ENCODE data around the gene ARHGAP21. TPM values are rescaled to one million over a fixed set of nuclear protein-coding genes. Genes with fewer than 3 reads are reported as not detected.

ARHGAP21 gene
- total and polyA plus RNA-seq, 4 donors, result 18.8 to 138 (median 46.1) TPM

DNA sequence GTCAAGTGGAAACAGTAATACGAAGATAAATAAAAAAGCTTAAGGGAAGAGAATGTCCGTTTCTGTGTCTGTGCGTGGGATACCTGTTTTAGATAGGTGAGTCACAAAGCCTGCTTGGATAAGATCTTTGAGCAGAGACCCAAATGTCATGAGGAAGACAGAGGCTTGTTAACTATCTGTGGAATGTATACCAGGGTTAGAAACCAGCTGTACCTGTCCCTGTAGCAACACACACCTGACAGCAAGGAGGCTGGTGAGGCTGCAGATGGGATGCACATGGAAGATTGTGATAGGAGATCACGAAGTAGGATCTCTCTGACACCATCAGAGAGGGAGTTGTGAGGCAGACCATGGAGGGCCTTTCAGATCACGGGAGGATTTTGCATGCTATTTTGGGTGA is 105.3 kb downstream of the ARHGAP21 start:
- Histone ChIP-seq H3K36me3 (ENCODE audit: control insufficient read depth in 4 of 4, insufficient read depth in 4 of 4, low read length in 4 of 4) (peaks cover 3 to 14% (median 4%) of the 10 kb centered on the region in 4 donors), H3K4me1 (ENCODE audit: control insufficient read depth in 5 of 5, insufficient read depth in 5 of 5, low read length in 5 of 5) (peaks cover 0 to 14% (median 6%) of the 10 kb centered on the region in 5 donors), H3K4me3 (no peak overlapping the region), H3K27ac (ENCODE audit: low read depth in 1 of 2, low read length in 1 of 2) (no peak overlapping the region), H3K9me3 (ENCODE audit: control insufficient read depth in 4 of 4, insufficient read depth in 3 of 4, low read length in 3 of 4) (no peaks in the 10 kb centered on the region), H3K9ac (ENCODE audit: insufficient read depth in 1 of 2, low read length in 2 of 2) (no peak overlapping the region), H3K27me3 (ENCODE audit: control insufficient read depth in 3 of 3, insufficient read depth in 3 of 3, low read length in 2 of 3) (no peaks in the 10 kb centered on the region)
- WGBS, 2 donors, result 87 to 92% methylated on average over 5 of the region's 5 CpGs
- TF ChIP-seq, protein P1, sequence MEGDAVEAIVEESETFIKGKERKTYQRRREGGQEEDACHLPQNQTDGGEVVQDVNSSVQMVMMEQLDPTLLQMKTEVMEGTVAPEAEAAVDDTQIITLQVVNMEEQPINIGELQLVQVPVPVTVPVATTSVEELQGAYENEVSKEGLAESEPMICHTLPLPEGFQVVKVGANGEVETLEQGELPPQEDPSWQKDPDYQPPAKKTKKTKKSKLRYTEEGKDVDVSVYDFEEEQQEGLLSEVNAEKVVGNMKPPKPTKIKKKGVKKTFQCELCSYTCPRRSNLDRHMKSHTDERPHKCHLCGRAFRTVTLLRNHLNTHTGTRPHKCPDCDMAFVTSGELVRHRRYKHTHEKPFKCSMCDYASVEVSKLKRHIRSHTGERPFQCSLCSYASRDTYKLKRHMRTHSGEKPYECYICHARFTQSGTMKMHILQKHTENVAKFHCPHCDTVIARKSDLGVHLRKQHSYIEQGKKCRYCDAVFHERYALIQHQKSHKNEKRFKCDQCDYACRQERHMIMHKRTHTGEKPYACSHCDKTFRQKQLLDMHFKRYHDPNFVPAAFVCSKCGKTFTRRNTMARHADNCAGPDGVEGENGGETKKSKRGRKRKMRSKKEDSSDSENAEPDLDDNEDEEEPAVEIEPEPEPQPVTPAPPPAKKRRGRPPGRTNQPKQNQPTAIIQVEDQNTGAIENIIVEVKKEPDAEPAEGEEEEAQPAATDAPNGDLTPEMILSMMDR (IDR thresholded peaks at IDR 0.05; ENCODE audit: control extremely low read depth, extremely low read depth), result no peak
- ATAC-seq (ENCODE audit: insufficient read depth, low FRiP score) (no peak), DNase-seq (no peak)

DNA sequence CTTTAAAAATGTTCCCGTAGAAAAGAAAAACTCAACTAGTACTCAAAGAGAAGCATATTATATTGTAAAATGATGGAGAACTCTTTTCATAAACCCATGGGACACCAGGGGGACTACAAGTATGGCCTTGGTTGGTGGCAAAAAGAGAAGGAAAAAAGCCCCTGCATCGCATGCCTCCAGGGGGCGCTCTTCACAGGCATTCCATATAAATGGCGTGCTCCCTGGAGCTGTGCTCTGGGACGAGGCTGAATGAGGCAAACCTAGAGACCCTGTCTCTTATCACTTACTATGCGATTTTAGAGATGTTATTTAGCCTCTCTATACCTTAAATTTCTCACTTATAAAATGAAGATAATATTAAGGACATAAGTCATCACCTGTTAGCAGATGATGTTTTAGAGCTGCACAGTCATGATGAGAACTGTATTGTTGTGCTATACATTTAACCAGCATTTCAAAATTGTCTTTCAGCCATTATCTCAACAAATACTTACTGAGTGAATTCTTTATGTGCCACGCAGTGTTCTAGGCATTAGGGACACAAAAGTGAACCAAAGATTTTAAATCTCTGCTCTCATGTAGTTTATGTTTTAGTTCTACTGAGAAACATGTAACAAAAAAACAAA is 105.8 kb downstream of the ARHGAP21 start:
- Histone ChIP-seq H3K27me3 (ENCODE audit: control insufficient read depth in 3 of 3, insufficient read depth in 3 of 3, low read length in 2 of 3) (no peaks in the 10 kb centered on the region), H3K9ac (ENCODE audit: insufficient read depth in 1 of 2, low read length in 2 of 2) (no peak overlapping the region)

DNA sequence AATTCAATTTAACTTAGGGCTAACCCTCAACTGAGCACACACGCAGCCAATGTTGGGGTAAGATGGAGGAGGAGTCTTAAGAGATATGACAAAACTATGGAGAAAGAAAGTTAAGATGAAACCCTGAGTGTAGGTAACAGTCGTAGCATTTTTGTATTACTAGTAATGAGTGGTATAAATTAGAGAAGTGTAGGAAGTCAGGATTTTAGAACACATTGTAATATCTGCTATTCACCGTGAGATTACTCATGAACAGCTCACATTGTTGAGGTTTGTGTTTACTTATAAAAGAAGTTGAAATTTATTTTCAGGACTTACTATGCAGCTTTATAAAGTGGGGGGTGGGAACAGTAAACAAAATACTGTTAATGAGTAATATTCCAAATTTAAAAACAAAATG is 107.2 kb downstream of the ARHGAP21 start:
- Histone ChIP-seq H3K9ac (ENCODE audit: insufficient read depth in 1 of 2, low read length in 2 of 2) (no peak overlapping the region), H3K27ac (ENCODE audit: low read depth in 1 of 2, low read length in 1 of 2) (no peak overlapping the region), H3K4me3 (no peak overlapping the region), H3K4me1 (ENCODE audit: control insufficient read depth in 5 of 5, insufficient read depth in 5 of 5, low read length in 5 of 5) (peaks cover 0 to 2% (median 0%) of the 10 kb centered on the region in 5 donors), H3K9me3 (ENCODE audit: control insufficient read depth in 4 of 4, insufficient read depth in 3 of 4, low read length in 3 of 4) (no peaks in the 10 kb centered on the region), H3K27me3 (ENCODE audit: control insufficient read depth in 3 of 3, insufficient read depth in 3 of 3, low read length in 2 of 3) (no peaks in the 10 kb centered on the region), H3K36me3 (ENCODE audit: control insufficient read depth in 4 of 4, insufficient read depth in 4 of 4, low read length in 4 of 4) (peaks cover 3 to 14% (median 4%) of the 10 kb centered on the region in 4 donors)
- 93 to 95% methylated on average over 3 of the region's 3 CpGs for WGBS, 2 donors
- ATAC-seq (ENCODE audit: insufficient read depth, low FRiP score) (no peak), DNase-seq (no peak)
- TF ChIP-seq, protein P1 (IDR thresholded peaks at IDR 0.05; ENCODE audit: control extremely low read depth, extremely low read depth), result no peak

More for the DNA sequence above, 105.8 kb downstream of the ARHGAP21 start:
- H3K9me3 ChIP-seq (ENCODE audit: control insufficient read depth in 4 of 4, insufficient read depth in 3 of 4, low read length in 3 of 4), result no peaks in the 10 kb centered on the region
- peaks cover 0 to 9% (median 3%) of the 10 kb centered on the region in 5 donors for H3K4me1 ChIP-seq (ENCODE audit: control insufficient read depth in 5 of 5, insufficient read depth in 5 of 5, low read length in 5 of 5)
- H3K27ac ChIP-seq (ENCODE audit: low read depth in 1 of 2, low read length in 1 of 2), result no peak overlapping the region
- 65 to 67% methylated on average over 7 of the region's 7 CpGs for WGBS, 2 donors
- H3K4me3 ChIP-seq, result no peak overlapping the region
- DNase-seq, result peak; percentile 18 to 47 (median 18)
- peaks cover 3 to 14% (median 4%) of the 10 kb centered on the region in 4 donors for H3K36me3 ChIP-seq (ENCODE audit: control insufficient read depth in 4 of 4, insufficient read depth in 4 of 4, low read length in 4 of 4)
- TF ChIP-seq, protein P1 (IDR thresholded peaks at IDR 0.05; ENCODE audit: control extremely low read depth, extremely low read depth), result peak; percentile 24
- ATAC-seq (ENCODE audit: insufficient read depth, low FRiP score), result no peak

Data from lung (tissue), 12 donors.